Keratinocyte (primary cell): ENCODE data around the gene PKP4. TPM values are rescaled to one million over a fixed set of nuclear protein-coding genes. Genes with fewer than 3 reads are reported as not detected.

Experiments used
- DNase-seq: peaks from one replicate; pipeline ENCODE4 v3.0.0-alpha.2; 2011; ENCODE audit warnings: low read depth, missing footprints, low spot score
- FAIRE-seq: peaks from 2 replicates; lab custom pipeline; 2011; peaks lifted over from hg19 to GRCh38; lab: Jason Lieb, UNC
- H2AFZ ChIP-seq: 2 replicates; pipeline ENCODE4 v1.6.0; 2012; ENCODE audit warnings: low read length, control low read depth, inconsistent platforms; ENCODE audit not compliant: control insufficient read depth
- H3K27ac ChIP-seq: 2 replicates; pipeline ENCODE4 v1.5.1; 2011; ENCODE audit warnings: low read length; ENCODE audit not compliant: control insufficient read depth, insufficient read depth
- H3K27me3 ChIP-seq: 3 replicates; pipeline ENCODE4 v1.6.0; 2011; ENCODE audit warnings: low read length; ENCODE audit not compliant: control insufficient read depth, insufficient read depth; ENCODE audit errors: extremely low read depth
- H3K36me3 ChIP-seq, 2 experiments: 2 replicates in 1 of 2; 3 replicates in 1 of 2; pipeline ENCODE4 v1.5.1; 2011; ENCODE audit warnings: low read length in 2 of 2, mild to moderate bottlenecking in 1 of 2; ENCODE audit not compliant: control insufficient read depth in 2 of 2, insufficient read depth in 2 of 2; ENCODE audit errors: extremely low read depth in 1 of 2
- H3K4me1 ChIP-seq: 3 replicates; pipeline ENCODE4 v1.5.1; 2011; ENCODE audit warnings: low read length; ENCODE audit not compliant: control insufficient read depth, insufficient read depth; ENCODE audit errors: extremely low read depth
- H3K4me2 ChIP-seq: 3 replicates; pipeline ENCODE4 v1.6.0; 2011; ENCODE audit warnings: low read depth, low read length; ENCODE audit not compliant: control insufficient read depth, insufficient read depth; ENCODE audit errors: extremely low read depth
- H3K4me3 ChIP-seq, 3 experiments: fragments of 200-600 bp in 1 of 3; sonication (generic) in 1 of 3; 2 replicates in 2 of 3; 3 replicates in 1 of 3; pipeline ENCODE4 v1.5.1; 2011 to 2016; ENCODE audit warnings: low read length in 3 of 3, mild to moderate bottlenecking in 3 of 3, control low read depth in 2 of 3, inconsistent platforms in 1 of 3, low read depth in 1 of 3, mixed read lengths in 1 of 3, mixed run types in 1 of 3, moderate library complexity in 1 of 3; ENCODE audit not compliant: control insufficient read depth in 2 of 3, insufficient read depth in 2 of 3; ENCODE audit errors: extremely low read depth in 1 of 3
- H3K79me2 ChIP-seq: 2 replicates; pipeline ENCODE4 v1.6.0; 2012; ENCODE audit warnings: low read length; ENCODE audit not compliant: control insufficient read depth, insufficient read depth
- H3K9ac ChIP-seq: 3 replicates; pipeline ENCODE4 v1.6.0; 2011; ENCODE audit warnings: low read length; ENCODE audit not compliant: control insufficient read depth, insufficient read depth; ENCODE audit errors: extremely low read depth
- H3K9me1 ChIP-seq: 3 replicates; pipeline ENCODE4 v1.6.0; 2011; ENCODE audit warnings: low read length; ENCODE audit not compliant: control insufficient read depth, insufficient read depth; ENCODE audit errors: extremely low read depth
- H3K9me3 ChIP-seq: 2 replicates; pipeline ENCODE4 v1.5.1; 2012; ENCODE audit warnings: low read depth, low read length; ENCODE audit not compliant: control insufficient read depth
- H4K20me1 ChIP-seq: 3 replicates; pipeline ENCODE4 v1.6.0; 2011; ENCODE audit warnings: low read length; ENCODE audit not compliant: control insufficient read depth, insufficient read depth; ENCODE audit errors: extremely low read depth
- CTCF ChIP-seq, 3 experiments: IDR thresholded peaks in 1 of 3; conservative IDR thresholded peaks in 1 of 3; optimal IDR thresholded peaks in 1 of 3; 2 replicates in 2 of 3; 3 replicates in 1 of 3; pipeline versions ENCODE3 to v1.5.1; 2011; ENCODE audit warnings: low read length in 3 of 3, mild to moderate bottlenecking in 3 of 3, moderate library complexity in 2 of 3, control low read depth in 1 of 3, inconsistent platforms in 1 of 3; ENCODE audit not compliant: insufficient read depth in 2 of 3; ENCODE audit errors: extremely low read depth in 1 of 3
- EZH2 ChIP-seq: IDR thresholded peaks from one replicate; pipeline ENCODE4 v1.6.1; 2012; ENCODE audit warnings: inconsistent platforms, mild to moderate bottlenecking, low read length, moderate library complexity
- dilution Hi-C: fragments of 300-500 bp; cut with MboI; formaldehyde crosslinking; loops from one replicate; pipeline ENCODE4 v1.7.0; 2020; ENCODE audit warnings: low sequenced_read_pairs; ENCODE audit not compliant: extremely low pct_ligation_motif_present
- polyA plus RNA-seq, 5 experiments: library from polyadenylated mRNA; depleted of rRNA in 3 of 5; stranded (reverse) in 3 of 5; stranded (forward) in 1 of 5; unstranded in 1 of 5; fragments of >200 nt; gene quantifications; 1 replicate in 1 of 5; 2 replicates in 3 of 5; 3 replicates in 1 of 5; pipeline versions ENCODE4 v1.2.1 to v1.2.3, GENCODE V29; 2011 to 2012; ENCODE audit warnings: missing spikeins in 2 of 5, low read depth in 1 of 5, low replicate concordance in 1 of 5

PKP4 gene
- polyA plus RNA-seq, 1 donor (not counting 4 experiments of a cell fraction or from before 2014, with no cell fraction given), result 43.8 TPM

GRCh38 chr2:158688721-158689120 is 232.0 kb downstream of the PKP4 start:
- Histone ChIP-seq H3K9me3 (no peaks in the 10 kb centered on the region), H3K36me3 (no peaks in the 10 kb centered on the region), H3K4me3 (no peak overlapping the region), H3K9ac (no peak overlapping the region), H3K27me3 (peaks cover 3% of the 10 kb centered on the region), H3K9me1 (no peaks in the 10 kb centered on the region), H3K79me2 (no peaks in the 10 kb centered on the region), H3K4me1 (peaks cover 12% of the 10 kb centered on the region), H4K20me1 (no peaks in the 10 kb centered on the region), H3K27ac (no peak overlapping the region), H3K4me2 (no peak overlapping the region), H2AFZ (no peak overlapping the region)
- FAIRE-seq, result peak; percentile 71
- peak; percentile 4 for DNase-seq
- TF ChIP-seq EZH2 (no peak), CTCF (optimal IDR thresholded peaks at IDR 0.05 in 1 of 3, IDR thresholded peaks at IDR 0.05 in 1 of 3, conservative IDR thresholded peaks at IDR 0.05 in 1 of 3; ENCODE audit: extremely low read depth in 1 of 3, insufficient read depth in 2 of 3, low read length in 3 of 3) (no peak)
- dilution Hi-C loops, result no loop called here

GRCh38 chr2:158689391-158689790 is 232.6 kb downstream of the PKP4 start:
- H3K79me2 ChIP-seq, result no peaks in the 10 kb centered on the region
- H3K4me2 ChIP-seq, result no peak overlapping the region
- H3K9ac ChIP-seq, result no peak overlapping the region
- H4K20me1 ChIP-seq, result no peaks in the 10 kb centered on the region
- H3K36me3 ChIP-seq, result no peaks in the 10 kb centered on the region
- dilution Hi-C loops, result no loop called here
- H3K9me1 ChIP-seq, result no peaks in the 10 kb centered on the region
- H3K4me3 ChIP-seq, result no peak overlapping the region
- peaks cover 3% of the 10 kb centered on the region for H3K27me3 ChIP-seq
- H2AFZ ChIP-seq, result no peak overlapping the region
- no peak for DNase-seq
- H3K27ac ChIP-seq, result no peak overlapping the region
- peaks cover 12% of the 10 kb centered on the region for H3K4me1 ChIP-seq
- TF ChIP-seq EZH2, result no peak
- no peak for TF ChIP-seq CTCF (optimal IDR thresholded peaks at IDR 0.05 in 1 of 3, IDR thresholded peaks at IDR 0.05 in 1 of 3, conservative IDR thresholded peaks at IDR 0.05 in 1 of 3; ENCODE audit: extremely low read depth in 1 of 3, insufficient read depth in 2 of 3, low read length in 3 of 3)
- no peak for FAIRE-seq
- H3K9me3 ChIP-seq, result no peaks in the 10 kb centered on the region
